ENCODE measurements around the gene MYO9B.

The MYO9B gene

GRCh38 chr19:17237747-17238706, 162.4 kb downstream of the MYO9B start:
- DNase-seq (ENCODE audit: low read depth in 1 of 2, low spot score in 1 of 2) = no peak

- DNase-seq (ENCODE audit: low read depth in 1 of 2, low spot score in 1 of 2) = no peak
Observed at GRCh38 chr19:17240062-17240752, 164.6 kb downstream of the MYO9B start.

- DNase-seq (ENCODE audit: low read depth in 1 of 2, low spot score in 1 of 2) = no peak
Observed at GRCh38 chr19:17240826-17241399, 165.3 kb downstream of the MYO9B start.

GRCh38 chr19:17242431-17243208, 167.0 kb downstream of the MYO9B start:
- no peak for DNase-seq (ENCODE audit: low read depth in 1 of 2, low spot score in 1 of 2)

GRCh38 chr19:17243211-17243829, 167.7 kb downstream of the MYO9B start:
- DNase-seq (ENCODE audit: low read depth in 1 of 2, low spot score in 1 of 2) = no peak

GRCh38 chr19:17243830-17244617, 168.4 kb downstream of the MYO9B start:
- DNase-seq (ENCODE audit: low read depth in 1 of 2, low spot score in 1 of 2) = no peak

GRCh38 chr19:17244618-17245534, 169.3 kb downstream of the MYO9B start:
- DNase-seq (ENCODE audit: low read depth in 1 of 2, low spot score in 1 of 2) = no peak

GRCh38 chr19:17245535-17245984, 170.0 kb downstream of the MYO9B start, which contains the start of gene NR2F6:
TSS of gene NR2F6 (minus strand) at chr19:17245919. CDS start at chr19:17245220, 699 bp downstream.
- DNase-seq (ENCODE audit: low read depth in 1 of 2, low spot score in 1 of 2) = no peak

- no peak for DNase-seq (ENCODE audit: low read depth in 1 of 2, low spot score in 1 of 2)
Observed at GRCh38 chr19:17246681-17247425, 171.3 kb downstream of the MYO9B start.

- no peak for DNase-seq (ENCODE audit: low read depth in 1 of 2, low spot score in 1 of 2)
Observed at GRCh38 chr19:17248011-17248776, 172.6 kb downstream of the MYO9B start.

GRCh38 chr19:17249887-17250548, 174.4 kb downstream of the MYO9B start:
- DNase-seq (ENCODE audit: low read depth in 1 of 2, low spot score in 1 of 2) = no peak

GRCh38 chr19:17254636-17255035, 179.1 kb downstream of the MYO9B start:
- no peak for DNase-seq (ENCODE audit: low read depth in 1 of 2, low spot score in 1 of 2)

- no peak for DNase-seq (ENCODE audit: low read depth in 1 of 2, low spot score in 1 of 2)
Observed at GRCh38 chr19:17255150-17255621, 179.6 kb downstream of the MYO9B start.

GRCh38 chr19:17256130-17256529, 180.6 kb downstream of the MYO9B start:
- DNase-seq (ENCODE audit: low read depth in 1 of 2, low spot score in 1 of 2) = no peak

GRCh38 chr19:17259118-17259780, 183.7 kb downstream of the MYO9B start:
- DNase-seq (ENCODE audit: low read depth in 1 of 2, low spot score in 1 of 2) = no peak

GRCh38 chr19:17259934-17260333, 184.4 kb downstream of the MYO9B start:
- no peak for DNase-seq (ENCODE audit: low read depth in 1 of 2, low spot score in 1 of 2)

Data from stimulated activated CD4-positive, alpha-beta T cell treated with anti-CD3 and anti-CD28 coated beads, Interleukin-15, amount 100 ng/mL, for 1 hour (primary cell).